Neutrophil (primary cell): ENCODE measurements around the gene TASOR2.

Source experiments
- H3K27ac ChIP-seq: fragments of 200-600 bp; sonication (generic); 2 replicates; pipeline ENCODE4 v1.5.1; 2016; ENCODE audit warnings: mild to moderate bottlenecking, moderate library complexity
- H3K27me3 ChIP-seq: fragments of 200-600 bp; sonication (generic); 2 replicates; pipeline ENCODE4 v1.6.0; 2016; ENCODE audit warnings: mild to moderate bottlenecking
- H3K36me3 ChIP-seq: fragments of 200-600 bp; sonication (generic); 2 replicates; pipeline ENCODE4 v1.5.1; 2017
- H3K4me1 ChIP-seq, 2 experiments: fragments of 200-600 bp in 1 of 2; sonication (generic) in 1 of 2; 1 replicate in 1 of 2; 2 replicates in 1 of 2; pipeline versions ENCODE4 v1.5.1 to v1.6.1; 2013 to 2016; ENCODE audit warnings: low read depth in 1 of 2, low read length in 1 of 2, mild to moderate bottlenecking in 1 of 2, moderate library complexity in 1 of 2; ENCODE audit not compliant: control insufficient read depth in 1 of 2, insufficient read depth in 1 of 2
- H3K4me3 ChIP-seq, 2 experiments: fragments of 200-600 bp in 1 of 2; sonication (generic) in 1 of 2; 1 replicate in 1 of 2; 2 replicates in 1 of 2; pipeline ENCODE4 v1.5.1; 2013 to 2016; ENCODE audit warnings: low read depth in 1 of 2, low read length in 1 of 2, mild to moderate bottlenecking in 1 of 2, moderate library complexity in 1 of 2
- H3K9me3 ChIP-seq: fragments of 200-600 bp; sonication (generic); 2 replicates; pipeline ENCODE4 v1.5.1; 2016
- CTCF ChIP-seq: fragments of 200-600 bp; sonication (generic); IDR thresholded peaks from 2 replicates; pipeline ENCODE4 v1.5.1; 2016; ENCODE audit warnings: antibody characterized with exemption

The TASOR2 gene

GRCh38 chr10:5730766-5731165, 46.1 kb downstream of the TASOR2 start:
- H3K4me3 ChIP-seq = no peak overlapping the region
- no peak for TF ChIP-seq CTCF
- peaks cover 52% of the 10 kb centered on the region for H3K36me3 ChIP-seq
- H3K9me3 ChIP-seq = no peaks in the 10 kb centered on the region
- no peak overlapping the region for H3K27ac ChIP-seq
- no peaks in the 10 kb centered on the region for H3K4me1 ChIP-seq
- H3K27me3 ChIP-seq = no peaks in the 10 kb centered on the region

- H3K36me3 ChIP-seq = peaks cover 54% of the 10 kb centered on the region
- H3K27me3 ChIP-seq = no peaks in the 10 kb centered on the region
- no peaks in the 10 kb centered on the region for H3K4me1 ChIP-seq
- H3K9me3 ChIP-seq = no peaks in the 10 kb centered on the region
- H3K4me3 ChIP-seq = no peak overlapping the region
- no peak for TF ChIP-seq CTCF
- no peak overlapping the region for H3K27ac ChIP-seq
Measured at GRCh38 chr10:5731559-5731958, 46.9 kb downstream of the TASOR2 start.

DNA sequence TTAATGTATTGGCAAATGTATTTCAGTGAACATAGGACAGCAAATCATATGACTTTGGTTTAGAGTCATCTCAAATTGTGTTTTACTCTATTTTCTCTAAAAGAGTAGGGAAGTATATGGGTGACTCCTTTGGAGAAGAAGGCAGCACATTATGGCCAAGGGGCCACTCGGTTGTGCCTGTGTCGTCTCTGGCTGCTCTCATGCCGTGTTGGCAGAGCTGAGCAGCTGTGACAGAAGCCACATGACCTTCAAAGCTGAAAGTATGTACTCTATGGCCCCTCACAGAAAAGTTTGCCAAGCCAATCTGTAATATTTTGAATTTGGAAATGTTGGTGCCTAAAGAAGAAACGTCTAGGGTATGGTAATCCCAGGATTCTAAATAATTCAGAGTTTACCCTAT, 47.5 kb downstream of the TASOR2 start:
- H3K27ac ChIP-seq = no peak overlapping the region
- H3K4me1 ChIP-seq = no peaks in the 10 kb centered on the region
- H3K9me3 ChIP-seq = no peaks in the 10 kb centered on the region
- no peak overlapping the region for H3K4me3 ChIP-seq
- H3K27me3 ChIP-seq = no peaks in the 10 kb centered on the region
- H3K36me3 ChIP-seq = peaks cover 48% of the 10 kb centered on the region
- no peak for TF ChIP-seq CTCF
